Left lobe of liver (tissue), 2 donors: ENCODE data around the gene RPS29. TPM values are rescaled to one million over a fixed set of nuclear protein-coding genes. Genes with fewer than 3 reads are reported as not detected.

Experiments used
- ATAC-seq: fragments of 200-7000 bp; cut with Tn5 transposase; one replicate; pipeline ENCODE4 v1.9.1; 2020; ENCODE audit warnings: mild to moderate bottlenecking, moderate library complexity
- DNase-seq: peaks from one replicate; pipeline ENCODE4 v3.0.0-alpha.2; 2020; ENCODE audit warnings: low spot score
- total RNA-seq: library from RNA; stranded (reverse); gene quantifications from one replicate; pipeline ENCODE4 v1.2.1, GENCODE V29; 2021
- donor health status: DM: no; HTN: no; CAD: no; lungs with moderate emphysema.
- donor health status: DM: no; HTN: yes; CAD: no.

RPS29 gene
- total RNA-seq, 1 donor from 2014 or later: 469 TPM

DNA sequence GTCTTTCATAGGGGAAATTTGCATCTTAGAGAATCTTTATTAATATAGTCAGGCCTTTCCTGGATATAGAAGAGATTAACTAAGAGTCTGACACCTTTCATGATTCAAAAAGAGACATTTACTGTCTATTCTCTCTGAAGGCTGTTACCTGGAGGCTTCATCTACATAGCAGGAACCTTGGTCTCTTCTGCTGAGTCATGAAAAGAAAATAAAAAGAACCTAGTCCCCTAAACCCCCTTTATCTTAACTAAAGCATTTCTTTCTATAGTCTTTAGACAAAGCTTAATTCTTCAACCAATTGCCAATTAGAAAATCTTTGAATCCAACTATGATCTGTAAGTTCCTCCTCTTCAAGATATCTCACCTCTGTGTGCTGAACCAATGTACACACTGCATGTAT, 33.1 kb downstream of the RPS29 start:
- no peak for DNase-seq
- ATAC-seq: no peak

DNA sequence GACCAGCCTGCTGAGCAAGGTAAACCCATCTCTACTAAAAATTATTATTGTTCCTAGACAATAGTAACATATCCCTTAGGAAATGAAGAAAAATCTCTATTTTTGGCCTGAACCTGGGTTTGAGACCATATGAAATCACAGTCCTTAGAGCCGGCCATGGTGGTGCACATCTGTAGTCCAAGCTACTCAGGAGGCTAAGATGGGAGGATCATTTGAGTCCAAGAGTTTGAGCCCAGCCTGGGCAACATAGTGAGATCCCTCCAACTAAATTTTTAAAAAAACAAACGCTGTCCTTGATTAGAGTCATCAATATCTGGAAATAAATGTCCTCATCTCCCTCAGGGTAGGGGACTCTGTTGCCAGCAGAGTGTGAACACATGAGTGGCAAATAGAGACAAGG, 34.6 kb downstream of the RPS29 start:
- no peak for DNase-seq
- ATAC-seq: no peak

DNA sequence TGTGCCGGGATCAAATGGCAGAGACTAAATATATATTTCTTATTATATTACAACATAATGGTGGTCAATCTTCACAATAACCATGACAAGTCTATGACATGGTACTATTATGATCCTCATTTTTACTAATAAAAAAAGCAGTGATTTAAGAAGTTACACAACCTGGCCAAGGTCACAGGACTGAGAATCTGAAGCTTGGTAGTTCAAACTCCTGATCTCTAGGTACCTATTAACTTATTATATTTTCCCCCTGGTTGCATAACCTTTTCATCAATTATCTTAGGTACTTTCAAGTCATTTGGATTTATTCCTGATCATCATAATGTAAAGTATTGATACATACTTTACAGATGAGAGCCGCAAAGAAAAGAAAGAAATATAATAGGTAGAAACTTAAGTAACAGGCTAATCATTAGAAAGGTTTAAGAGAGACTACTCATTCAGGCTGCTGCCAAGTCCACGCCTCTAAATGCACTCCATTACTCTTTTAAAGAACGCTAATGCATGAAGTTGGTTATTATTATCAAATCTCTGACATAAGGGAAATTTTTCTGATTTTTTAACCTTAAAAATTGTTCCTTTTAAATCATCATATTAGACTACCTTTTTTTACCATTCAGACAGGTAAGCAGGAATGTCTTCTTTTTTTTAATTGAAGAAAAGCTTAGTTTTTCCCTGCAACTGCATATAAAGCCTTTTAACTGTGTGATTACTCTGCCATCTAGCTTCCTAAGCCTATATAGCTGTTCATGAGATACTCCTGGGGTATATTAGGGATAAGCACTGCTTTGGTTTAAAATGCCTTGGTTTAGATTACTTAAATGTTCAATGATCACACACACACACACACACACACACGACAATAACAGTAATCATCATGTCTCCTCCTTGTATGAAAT, 35.6 kb downstream of the RPS29 start:
- ATAC-seq: peak; percentile 76
- no peak for DNase-seq

DNA sequence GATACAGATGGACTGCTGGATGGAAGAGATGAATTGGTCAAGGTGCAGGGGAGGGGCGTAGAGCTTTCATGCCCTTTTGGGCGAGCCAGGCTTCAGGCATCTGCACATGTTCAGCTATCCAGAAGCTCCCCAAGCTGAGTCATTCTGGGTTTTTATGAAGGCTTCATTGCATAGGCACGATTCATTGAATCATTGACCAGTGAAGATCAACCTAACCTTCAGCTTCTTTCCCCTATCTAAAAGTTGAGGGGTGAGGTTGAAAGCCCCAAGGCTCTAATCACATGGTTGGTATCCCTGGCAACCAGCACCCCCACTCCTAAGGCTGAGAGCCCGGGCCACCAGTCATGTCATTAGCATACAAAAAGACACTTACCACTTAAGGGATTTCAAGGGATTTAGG, 36.3 kb downstream of the RPS29 start:
- DNase-seq: no peak
- ATAC-seq: peak; percentile 19

DNA sequence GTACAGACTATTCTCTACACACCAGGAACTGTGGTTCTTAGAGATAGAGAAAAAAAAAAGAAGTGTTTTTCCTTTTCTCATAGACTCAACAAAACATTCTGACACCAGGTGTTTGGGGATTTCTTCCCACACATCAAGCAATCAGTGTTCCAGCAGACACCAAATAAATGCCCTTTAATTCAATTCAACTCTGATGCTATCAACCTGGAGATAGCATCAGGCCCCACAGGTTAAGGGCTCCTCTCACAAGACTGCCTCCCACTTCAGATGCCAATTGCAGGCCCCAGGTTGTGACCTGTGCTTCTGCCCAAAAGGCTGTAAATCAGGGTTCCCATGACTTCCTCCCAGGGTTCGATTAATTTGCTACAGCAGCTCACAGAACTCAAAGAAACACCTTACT, 36.7 kb downstream of the RPS29 start:
- DNase-seq (no peak), ATAC-seq (no peak)

DNA sequence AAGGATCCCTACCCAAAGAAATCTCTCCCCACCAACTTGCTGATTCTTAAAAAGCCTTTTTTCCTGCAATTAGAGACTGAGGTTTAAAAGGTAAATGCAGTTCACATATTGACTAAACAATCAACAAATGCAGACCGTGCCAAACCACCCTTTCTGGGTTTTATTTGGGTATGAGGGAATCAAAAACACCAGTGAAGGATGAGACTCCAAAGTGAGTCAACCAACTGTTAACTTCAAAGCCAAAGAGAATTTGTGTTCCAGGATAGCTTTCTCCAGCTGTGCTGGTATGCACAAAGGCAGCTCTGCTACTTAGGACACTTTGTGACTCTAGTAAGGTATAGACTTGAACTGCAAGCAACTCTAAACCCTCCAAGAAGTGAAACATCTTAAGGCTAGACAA, 39.4 kb downstream of the RPS29 start:
- ATAC-seq (no peak), DNase-seq (no peak)

DNA sequence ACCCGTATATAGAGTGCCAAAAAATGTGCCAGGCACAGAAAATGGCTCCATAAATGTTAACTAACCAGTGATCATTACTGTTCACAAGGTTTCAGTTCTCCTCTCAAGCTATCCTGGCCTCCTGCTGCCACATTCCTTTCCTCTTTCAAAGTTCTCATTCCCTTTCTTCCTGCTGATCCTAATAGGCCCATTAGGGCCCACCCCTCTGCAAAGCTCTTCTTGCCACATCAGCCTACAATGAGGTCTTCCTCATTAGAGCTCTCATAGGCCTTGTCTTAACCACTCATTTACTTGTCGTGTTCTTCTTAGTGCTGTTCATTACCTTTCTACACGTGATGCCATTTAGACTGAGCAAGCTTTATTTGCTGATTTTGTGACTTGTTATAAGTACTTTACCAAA, 40.5 kb downstream of the RPS29 start:
- no peak for DNase-seq
- ATAC-seq: no peak

DNA sequence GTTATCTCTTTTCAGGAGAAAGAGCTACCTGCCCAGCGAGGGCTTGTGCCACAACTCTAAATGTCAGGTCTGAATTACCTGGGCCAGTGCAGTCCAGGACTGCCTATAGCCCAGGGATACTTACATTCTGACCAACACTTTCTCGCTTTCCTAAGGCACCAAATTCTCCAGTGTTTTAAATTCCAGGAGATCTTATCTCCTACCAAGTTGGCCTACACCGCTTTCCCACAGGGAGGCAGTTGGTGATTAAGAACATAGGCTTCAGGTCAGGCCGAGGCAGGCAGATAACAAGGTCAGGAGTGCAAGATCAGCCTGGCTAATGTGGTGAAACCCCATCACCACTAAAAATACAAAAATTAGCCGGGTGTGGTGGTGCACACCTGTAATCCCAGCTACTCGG, 41.1 kb downstream of the RPS29 start:
- no peak for ATAC-seq
- no peak for DNase-seq

DNA sequence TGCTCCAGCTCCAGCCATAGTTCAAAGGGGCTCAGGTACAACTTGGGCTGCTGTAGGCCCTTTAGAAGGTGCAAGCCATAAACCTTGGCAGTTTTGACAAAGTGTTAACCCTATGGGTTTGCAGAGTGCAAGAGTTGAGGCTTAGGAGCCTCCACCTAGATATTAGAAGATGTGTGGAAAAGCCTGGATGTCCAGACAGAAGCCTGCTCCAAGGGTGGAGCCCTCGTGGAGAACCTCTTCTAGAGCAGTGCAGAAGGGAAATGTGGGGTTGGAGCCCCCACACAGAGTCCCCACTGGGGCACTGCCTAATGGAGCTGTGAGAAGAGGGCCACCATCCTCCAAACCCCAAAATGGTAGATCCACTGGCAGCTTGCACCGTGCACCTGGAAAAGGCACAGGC, 45.1 kb downstream of the RPS29 start:
- no peak for DNase-seq
- ATAC-seq: no peak

DNA sequence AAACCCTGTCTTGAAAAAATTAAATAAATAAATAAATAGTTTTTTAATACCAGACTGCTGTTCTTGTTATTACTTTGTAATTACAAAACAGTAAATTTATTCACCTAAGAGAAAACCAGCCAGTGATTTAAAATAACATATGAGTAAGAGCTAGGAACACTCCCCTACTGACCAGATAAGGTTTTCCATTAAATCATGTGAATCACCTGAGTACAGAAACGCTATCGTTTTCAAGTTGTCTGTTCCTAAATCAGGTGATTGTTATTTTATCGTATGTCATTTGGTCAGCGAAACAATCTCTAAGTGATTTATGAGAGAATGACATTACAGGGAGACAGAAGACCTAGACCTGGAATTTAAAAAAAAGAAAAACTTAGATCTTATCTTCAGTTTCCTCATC, 47.3 kb downstream of the RPS29 start:
- DNase-seq (no peak), ATAC-seq (no peak)

Other genes with a start within 250 kb of the RPS29 start
- 4.8 TPM for gene LRR1, start 12.6 kb upstream of the RPS29 start, total RNA-seq
- gene RPL36AL, start 34.2 kb upstream of the RPS29 start, total RNA-seq: 85.2 TPM
- gene MGAT2, start 34.4 kb upstream of the RPS29 start, total RNA-seq: 40.7 TPM
- 6.7 TPM for gene DNAAF2, start 48.9 kb upstream of the RPS29 start, total RNA-seq
- gene POLE2, start 101.8 kb upstream of the RPS29 start, total RNA-seq: 3.3 TPM
- 3.0 TPM for gene KLHDC1, start 106.7 kb upstream of the RPS29 start, total RNA-seq
- 56.2 TPM for gene KLHDC2, start 181.8 kb upstream of the RPS29 start, total RNA-seq